H1 (cell line): ENCODE measurements around the gene AGT. TPM values are rescaled to one million over a fixed set of nuclear protein-coding genes. Genes with fewer than 3 reads are reported as not detected.

Experiments
- CTCF ChIA-PET: fragments of 300-600 bp; sonication (Branson Sonifier 250); formaldehyde crosslinking; loops from one replicate; lab custom pipeline; 2021; ENCODE audit not compliant: partially characterized antibody; lab: Charles Lee
- POLR2A ChIA-PET: fragments of 300-600 bp; sonication (Branson Sonifier 250); formaldehyde crosslinking; loops from one replicate; lab custom pipeline; 2021; ENCODE audit warnings: inconsistent platforms; ENCODE audit not compliant: partially characterized antibody; lab: Charles Lee
- DNase-seq, 2 experiments: peaks; one replicate each; pipeline versions ENCODE4 v3.0.0 to v3.0.0-alpha.2; 2010 to 2022; ENCODE audit warnings: low spot score in 2 of 2, low read depth in 1 of 2, mixed read lengths in 1 of 2
- FAIRE-seq: peaks from 2 replicates; lab custom pipeline; 2011; peaks lifted over from hg19 to GRCh38; lab: Jason Lieb, UNC
- H2AFZ ChIP-seq: 2 replicates; pipeline ENCODE4 v1.8.1; 2012; ENCODE audit warnings: low read length, inconsistent platforms
- H2AK5ac ChIP-seq: 2 replicates; pipeline ENCODE4 v1.6.1; 2013; ENCODE audit warnings: low read depth, low read length
- H2BK120ac ChIP-seq: replicated peaks from 2 replicates; pipeline ENCODE3; 2013; ENCODE audit warnings: low read depth, low read length, inconsistent platforms
- H2BK12ac ChIP-seq: 2 replicates; pipeline ENCODE4 v1.6.1; 2013; ENCODE audit warnings: low read depth, low read length
- H2BK15ac ChIP-seq: 2 replicates; pipeline ENCODE4 v1.6.1; 2013; ENCODE audit warnings: low read length
- H2BK20ac ChIP-seq: 2 replicates; pipeline ENCODE4 v1.6.1; 2013; ENCODE audit warnings: low read length
- H2BK5ac ChIP-seq: 2 replicates; pipeline ENCODE4 v1.6.1; 2013; ENCODE audit warnings: low read depth, low read length
- H3K14ac ChIP-seq: 2 replicates; pipeline ENCODE4 v1.6.1; 2013; ENCODE audit warnings: inconsistent platforms; ENCODE audit not compliant: insufficient read length
- H3K18ac ChIP-seq: 2 replicates; pipeline ENCODE4 v1.6.1; 2013; ENCODE audit warnings: low read length; ENCODE audit errors: extremely low read depth
- H3K23ac ChIP-seq: 2 replicates; pipeline ENCODE4 v1.6.1; 2013; ENCODE audit warnings: inconsistent platforms; ENCODE audit not compliant: insufficient read length
- H3K23me2 ChIP-seq: 2 replicates; pipeline ENCODE4 v1.6.1; 2013; ENCODE audit warnings: low read depth, low read length
- H3K27ac ChIP-seq: 2 replicates; pipeline ENCODE4 v1.6.1; 2011; ENCODE audit warnings: low read depth, low read length, inconsistent platforms
- H3K27me3 ChIP-seq, 4 experiments: replicated peaks in 1 of 4; 1 replicate in 1 of 4; 2 replicates in 3 of 4; pipeline versions ENCODE4 v1.6.1 to v1.8.1; 2011 to 2013; ENCODE audit warnings: low read length in 3 of 4, mild to moderate bottlenecking in 3 of 4, inconsistent platforms in 2 of 4, mixed read lengths in 2 of 4, moderate library complexity in 1 of 4; ENCODE audit not compliant: control insufficient read depth in 3 of 4, insufficient read depth in 3 of 4; ENCODE audit errors: extremely low read depth in 1 of 4
- H3K36me3 ChIP-seq, 4 experiments: 2 replicates each; pipeline versions ENCODE4 v1.6.1 to v1.8.1; 2011 to 2013; ENCODE audit warnings: mild to moderate bottlenecking in 4 of 4, low read length in 3 of 4, moderate library complexity in 2 of 4, control low read depth in 1 of 4, inconsistent platforms in 1 of 4; ENCODE audit not compliant: insufficient read depth in 4 of 4, control insufficient read depth in 2 of 4
- H3K4ac ChIP-seq: replicated peaks from 2 replicates; pipeline ENCODE3; 2013; ENCODE audit warnings: low read length, low read depth, mixed read lengths, inconsistent platforms; ENCODE audit not compliant: insufficient read length
- H3K4me1 ChIP-seq, 4 experiments: replicated peaks in 1 of 4; 1 replicate in 1 of 4; 2 replicates in 3 of 4; pipeline versions ENCODE4 v1.6.1 to v1.8.1; 2011 to 2013; ENCODE audit warnings: low read length in 3 of 4, inconsistent platforms in 2 of 4, mixed read lengths in 1 of 4; ENCODE audit not compliant: insufficient read depth in 4 of 4, control insufficient read depth in 3 of 4
- H3K4me2 ChIP-seq, 2 experiments: 2 replicates each; pipeline versions ENCODE4 v1.6.1 to v1.8.1; 2011 to 2013; ENCODE audit warnings: low read depth in 2 of 2, low read length in 2 of 2, control low read depth in 1 of 2, inconsistent platforms in 1 of 2, mild to moderate bottlenecking in 1 of 2; ENCODE audit not compliant: insufficient read depth in 1 of 2
- H3K4me3 ChIP-seq, 4 experiments: fragments of 200-600, 300-600 bp in 1 of 4; sonication (generic), shearing (Covaris generic), sonication (Bioruptor Twin) in 1 of 4; 2 replicates each; pipeline versions ENCODE4 v1.5.1 to v1.8.1; 2011 to 2016; ENCODE audit warnings: low read length in 4 of 4, low read depth in 3 of 4, control low read depth in 2 of 4, inconsistent platforms in 2 of 4, mild to moderate bottlenecking in 2 of 4, mixed read lengths in 1 of 4, moderate library complexity in 1 of 4; ENCODE audit not compliant: insufficient read depth in 2 of 4; ENCODE audit errors: extremely low read depth in 1 of 4
- H3K56ac ChIP-seq: replicated peaks from 2 replicates; pipeline ENCODE3; 2013; ENCODE audit warnings: low read depth, mild to moderate bottlenecking, mixed read lengths, low read length, inconsistent platforms; ENCODE audit not compliant: insufficient read length
- H3K79me1 ChIP-seq: 2 replicates; pipeline ENCODE4 v1.6.1; 2013; ENCODE audit warnings: low read depth, low read length, control low read depth
- H3K79me2 ChIP-seq, 2 experiments: 2 replicates each; pipeline versions ENCODE4 v1.6.1 to v1.8.1; 2012 to 2013; ENCODE audit warnings: low read length in 2 of 2, mild to moderate bottlenecking in 2 of 2, inconsistent platforms in 1 of 2; ENCODE audit not compliant: insufficient read depth in 2 of 2, control insufficient read depth in 1 of 2
- H3K9ac ChIP-seq, 4 experiments: replicated peaks in 1 of 4; 1 replicate in 1 of 4; 2 replicates in 3 of 4; pipeline versions ENCODE4 v1.6.1 to v1.8.1; 2011 to 2013; ENCODE audit warnings: low read depth in 3 of 4, low read length in 3 of 4, control low read depth in 2 of 4, mild to moderate bottlenecking in 2 of 4, moderate library complexity in 2 of 4, inconsistent platforms in 1 of 4; ENCODE audit errors: extremely low read depth in 1 of 4
- H3K9me3 ChIP-seq, 2 experiments: 2 replicates each; pipeline versions ENCODE4 v1.6.1 to v1.8.1; 2012 to 2013; ENCODE audit warnings: mild to moderate bottlenecking in 2 of 2, moderate library complexity in 2 of 2, control low read depth in 1 of 2, inconsistent platforms in 1 of 2, low read depth in 1 of 2, low read length in 1 of 2, mixed read lengths in 1 of 2; ENCODE audit not compliant: insufficient read depth in 2 of 2
- H4K20me1 ChIP-seq, 2 experiments: replicated peaks in 1 of 2; 2 replicates each; pipeline versions ENCODE3 to v1.8.1; 2011 to 2013; ENCODE audit warnings: inconsistent platforms in 2 of 2, low read length in 2 of 2, mild to moderate bottlenecking in 1 of 2; ENCODE audit not compliant: insufficient read depth in 2 of 2, control insufficient read depth in 1 of 2
- H4K5ac ChIP-seq: 2 replicates; pipeline ENCODE4 v1.6.1; 2013; ENCODE audit warnings: low read length, low read depth, mixed read lengths, inconsistent platforms; ENCODE audit not compliant: insufficient read length
- H4K8ac ChIP-seq: 2 replicates; pipeline ENCODE4 v1.8.0; 2013; ENCODE audit warnings: mild to moderate bottlenecking, moderate library complexity, low read length, inconsistent platforms; ENCODE audit not compliant: insufficient read depth; ENCODE audit errors: extremely low read depth
- H4K91ac ChIP-seq: replicated peaks from 2 replicates; pipeline ENCODE3; 2013; ENCODE audit warnings: low read length, mixed read lengths, inconsistent platforms; ENCODE audit not compliant: insufficient read length
- CBX5 ChIP-seq: fragments of 300-800, 300-1000 bp; sonication (generic); IDR thresholded peaks from 2 replicates; pipeline ENCODE4 v1.7.1; 2016; ENCODE audit warnings: antibody characterized with exemption, low read length, low read depth
- CHD2 ChIP-seq: IDR thresholded peaks from 2 replicates; pipeline ENCODE4 v1.6.1; 2012; ENCODE audit warnings: low read length, improper control_type of control experiment
- GABPA ChIP-seq: IDR thresholded peaks from 2 replicates; pipeline ENCODE4 v1.6.1; 2011; ENCODE audit warnings: mild to moderate bottlenecking, low read length, moderate library complexity, borderline replicate concordance; ENCODE audit not compliant: insufficient read depth
- RNF2 ChIP-seq: fragments of 200-900, 300-1000 bp; sonication (generic); IDR thresholded peaks from 2 replicates; pipeline ENCODE4 v1.7.1; 2016; ENCODE audit warnings: borderline replicate concordance, low read depth, mild to moderate bottlenecking, antibody characterized with exemption, low read length; ENCODE audit not compliant: poor library complexity, severe bottlenecking; ENCODE audit errors: missing control alignments
- TAF1 ChIP-seq: IDR thresholded peaks from 2 replicates; pipeline ENCODE4 v1.6.1; 2011; ENCODE audit warnings: mild to moderate bottlenecking, low read depth, low read length
- WGBS, 2 experiments: shearing (Covaris generic) in 1 of 2; methylation state at CpG; one replicate each; pipeline versions ENCODE4 v1.1.6 to v1.1.7; 2013 to 2015; ENCODE audit warnings: low lambda C conversion rate in 2 of 2, mixed read lengths in 2 of 2, inconsistent platforms in 1 of 2, low coverage in 1 of 2, missing lambda C conversion rate in 1 of 2; ENCODE audit not compliant: insufficient replicate concordance in 2 of 2, insufficient coverage in 1 of 2, insufficient read length in 1 of 2; ENCODE audit errors: extremely low coverage in 1 of 2, missing lambda C conversion rate in 1 of 2; 5-methylcytosine and 5-hydroxymethylcytosine counted together
- polyA plus RNA-seq, 7 experiments: library from polyadenylated mRNA; depleted of rRNA in 3 of 7; stranded (reverse) in 5 of 7; unstranded in 2 of 7; fragments of >200 nt in 5 of 7; fragments of 200-250 nt in 2 of 7; gene quantifications; 1 replicate in 5 of 7; 2 replicates in 1 of 7; 4 replicates in 1 of 7; pipeline versions ENCODE4 v1.2.1 to v1.2.3, GENCODE V29; 2011 to 2013; ENCODE audit warnings: missing spikeins in 2 of 7, mixed read lengths in 2 of 7
- total RNA-seq: library from RNA; stranded (reverse); fragmentation: NEBNext Ultra II Directional; extraction: Animal tissue kit (Norgen Biotek cat#: 25700); gene quantifications from 2 replicates; pipeline ENCODE4 v1.2.1, GENCODE V29; 2021

AGT gene
- total and polyA plus RNA-seq, 2 of the 8 experiments (the other 6 are each of a cell fraction or from before 2014, with no cell fraction given) = 0.20 TPM; not detected in 1

- peak overlapping the region; percentile 91 for H2BK20ac ChIP-seq
- peak overlapping the region; percentile 83 for H2AK5ac ChIP-seq
- H3K36me3 ChIP-seq = no peaks in the 10 kb centered on the region
- no peaks in the 10 kb centered on the region; a peak in 1 of 7 replicates for H3K27me3 ChIP-seq
- H3K79me1 ChIP-seq = no peaks in the 10 kb centered on the region
- H3K79me2 ChIP-seq = no peaks in the 10 kb centered on the region
- ChIA-PET CTCF (interaction anchor here (1.1 kb wide), 1 partner anchor 108 kb away, joined by 4 read pairs; no protein-coding TSS in a partner anchor), POLR2A (interaction anchor here (0.6 to 0.7 kb wide), 2 partner anchors 13 to 85 kb away, joined by 3 read pairs; no protein-coding TSS in a partner anchor)
- H3K4me1 ChIP-seq = peaks cover 11 to 42% (median 26%) of the 10 kb centered on the region in 4 experiments
- H4K91ac ChIP-seq = peak overlapping the region; percentile 71
- peak overlapping the region; percentile 73; the same call in 1 of the 2 replicates for H2BK5ac ChIP-seq
- no peak overlapping the region for H3K56ac ChIP-seq
- peak overlapping the region; percentile 72 for H3K18ac ChIP-seq
- peak overlapping the region; percentile 80 for H3K4ac ChIP-seq
- no peak for FAIRE-seq
- no peak overlapping the region for H3K14ac ChIP-seq
- no peak overlapping the region for H4K8ac ChIP-seq
- WGBS, 2 experiments = 83% methylated on average over 5 of the region's 6 CpGs; no CpG with 5 or more reads in 1 of the 2 experiments
- no peaks in the 10 kb centered on the region for H3K9me3 ChIP-seq
- DNase-seq = no peak
- H3K4me2 ChIP-seq = peak overlapping the region in 1 of 2 experiments; percentile 39; a peak in 1 of 4 replicates
- peaks cover 2% of the 10 kb centered on the region; the same call in 1 of the 2 replicates for H3K23me2 ChIP-seq
- peak overlapping the region; percentile 96 for H2BK12ac ChIP-seq
- H2BK120ac ChIP-seq = peak overlapping the region; percentile 3
- no peaks in the 10 kb centered on the region for H4K20me1 ChIP-seq
- H3K23ac ChIP-seq = no peak overlapping the region
- H4K5ac ChIP-seq = no peak overlapping the region
- no peak overlapping the region for H3K9ac ChIP-seq
- peak overlapping the region; percentile 37; the same call in 1 of the 2 replicates for H2BK15ac ChIP-seq
- H2AFZ ChIP-seq = no peak overlapping the region
- H3K4me3 ChIP-seq = peak overlapping the region in 1 of 4 experiments; percentile 10; a peak in 1 of 8 replicates
- H3K27ac ChIP-seq = no peak overlapping the region
- TF ChIP-seq RNF2 (no peak), GABPA (no peak), TAF1 (no peak), CBX5 (no peak), CHD2 (no peak)
Observed at GRCh38 chr1:230750986-230751625, 37.2 kb upstream of the AGT start.
